Tibial nerve (tissue), 4 donors: ENCODE data around the gene C6orf89.

Source experiments
- EP300 ChIP-seq, 2 donors: sonication (generic); formaldehyde crosslinking; IDR thresholded peaks; one replicate each; pipeline ENCODE4 v1.6.1; 2017; ENCODE audit warnings: antibody characterized with exemption in 2 of 2, mild to moderate bottlenecking in 1 of 2
- TF ChIP-seq, protein P1 (sequence below), 5 experiments: fragments of 200-600 bp in 3 of 5; fragments of 450-650 bp in 2 of 5; sonication (generic) in 3 of 5; IDR thresholded peaks; one replicate each; pipeline ENCODE4 v1.5.1; 2016 to 2019; ENCODE audit warnings: antibody characterized with exemption in 5 of 5, mild to moderate bottlenecking in 3 of 5, moderate library complexity in 2 of 5

DNA sequence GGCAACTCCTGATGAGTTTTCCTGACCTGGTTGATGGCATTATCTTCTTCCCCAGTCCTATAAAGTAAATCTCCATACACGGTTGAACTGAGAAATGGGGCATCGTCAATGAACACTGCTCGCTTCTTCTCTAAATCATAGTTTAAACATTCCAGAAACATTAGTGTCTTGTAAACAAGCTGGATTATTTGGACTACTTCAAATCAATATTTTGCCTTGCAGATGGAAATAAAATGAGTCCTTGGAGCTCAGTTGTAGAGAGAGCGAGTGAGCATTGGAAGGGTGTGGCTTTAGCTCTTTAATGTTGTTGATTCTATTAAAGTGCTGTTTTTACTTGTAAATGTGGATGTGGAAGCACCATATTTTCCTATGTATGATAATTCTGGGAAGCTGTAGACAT is 18.4 kb downstream of the C6orf89 start:
- TF ChIP-seq, protein P1, sequence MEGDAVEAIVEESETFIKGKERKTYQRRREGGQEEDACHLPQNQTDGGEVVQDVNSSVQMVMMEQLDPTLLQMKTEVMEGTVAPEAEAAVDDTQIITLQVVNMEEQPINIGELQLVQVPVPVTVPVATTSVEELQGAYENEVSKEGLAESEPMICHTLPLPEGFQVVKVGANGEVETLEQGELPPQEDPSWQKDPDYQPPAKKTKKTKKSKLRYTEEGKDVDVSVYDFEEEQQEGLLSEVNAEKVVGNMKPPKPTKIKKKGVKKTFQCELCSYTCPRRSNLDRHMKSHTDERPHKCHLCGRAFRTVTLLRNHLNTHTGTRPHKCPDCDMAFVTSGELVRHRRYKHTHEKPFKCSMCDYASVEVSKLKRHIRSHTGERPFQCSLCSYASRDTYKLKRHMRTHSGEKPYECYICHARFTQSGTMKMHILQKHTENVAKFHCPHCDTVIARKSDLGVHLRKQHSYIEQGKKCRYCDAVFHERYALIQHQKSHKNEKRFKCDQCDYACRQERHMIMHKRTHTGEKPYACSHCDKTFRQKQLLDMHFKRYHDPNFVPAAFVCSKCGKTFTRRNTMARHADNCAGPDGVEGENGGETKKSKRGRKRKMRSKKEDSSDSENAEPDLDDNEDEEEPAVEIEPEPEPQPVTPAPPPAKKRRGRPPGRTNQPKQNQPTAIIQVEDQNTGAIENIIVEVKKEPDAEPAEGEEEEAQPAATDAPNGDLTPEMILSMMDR (IDR thresholded peaks at IDR 0.05) = no peak
- TF ChIP-seq EP300 (IDR thresholded peaks at IDR 0.05) = no peak
